OCI-LY3 (cell line): ENCODE results near the gene KIF6.

Experiments
- H2AFZ ChIP-seq: fragments of 200-600, 300-600 bp; shearing (Covaris generic); 2 replicates; pipeline ENCODE4 v1.6.0; 2014; ENCODE audit warnings: antibody characterized with exemption, low read depth, low read length
- H3K27ac ChIP-seq: fragments of 200-600, 300-600 bp; sonication (generic); 2 replicates; pipeline ENCODE4 v1.5.1; 2014; ENCODE audit warnings: mild to moderate bottlenecking, low read length, moderate library complexity, mixed read lengths
- H3K27me3 ChIP-seq: fragments of 200-600, 300-600 bp; sonication (generic); 2 replicates; pipeline ENCODE4 v1.6.1; 2014; ENCODE audit warnings: low read depth, low read length, mixed read lengths
- H3K36me3 ChIP-seq: fragments of 200-600, 300-600 bp; sonication (generic); replicated peaks from 2 replicates; pipeline ENCODE3; 2014; ENCODE audit warnings: low read depth, low read length, mixed read lengths
- H3K4me1 ChIP-seq: fragments of 300-600, 200-600 bp; sonication (generic); 2 replicates; pipeline ENCODE4 v1.6.1; 2014; ENCODE audit warnings: low read length, mixed read lengths
- H3K4me2 ChIP-seq: fragments of 200-600, 300-600 bp; sonication (generic); 2 replicates; pipeline ENCODE4 v1.6.1; 2014; ENCODE audit warnings: low read length, mixed read lengths
- H3K4me3 ChIP-seq: fragments of 300-600, 200-600 bp; sonication (generic); 2 replicates; pipeline ENCODE4 v1.5.1; 2014; ENCODE audit warnings: antibody characterized with exemption, mild to moderate bottlenecking, low read length, moderate library complexity
- H3K79me2 ChIP-seq: fragments of 300-600, 200-600 bp; shearing (Covaris generic); 2 replicates; pipeline ENCODE4 v1.6.1; 2014; ENCODE audit warnings: mild to moderate bottlenecking, low read length, mixed read lengths
- H3K9ac ChIP-seq: fragments of 300-600, 200-600 bp; shearing (Covaris generic); 2 replicates; pipeline ENCODE4 v1.6.0; 2014; ENCODE audit warnings: mild to moderate bottlenecking, low read length, moderate library complexity
- H3K9me3 ChIP-seq: fragments of 200-600, 300-600 bp; shearing (Covaris generic); 2 replicates; pipeline ENCODE4 v1.6.1; 2014; ENCODE audit warnings: low read length, mixed read lengths; ENCODE audit not compliant: insufficient read depth
- H4K20me1 ChIP-seq: fragments of 200-600, 300-600 bp; sonication (generic); 2 replicates; pipeline ENCODE4 v1.6.1; 2016; ENCODE audit warnings: low read length, mixed read lengths; ENCODE audit not compliant: insufficient read depth
- EZH2phosphoT487 ChIP-seq: fragments of 200-600 bp; shearing (Covaris generic); IDR thresholded peaks from 2 replicates; pipeline ENCODE4 v1.6.1; 2018; ENCODE audit warnings: antibody characterized with exemption, mixed run types, low read depth
- TF ChIP-seq, protein P1 (sequence below): fragments of 200-600, 300-600 bp; sonication (generic); IDR thresholded peaks from 2 replicates; pipeline ENCODE4 v1.5.1; 2014; ENCODE audit warnings: antibody characterized with exemption, low read length, low read depth

KIF6 gene

DNA sequence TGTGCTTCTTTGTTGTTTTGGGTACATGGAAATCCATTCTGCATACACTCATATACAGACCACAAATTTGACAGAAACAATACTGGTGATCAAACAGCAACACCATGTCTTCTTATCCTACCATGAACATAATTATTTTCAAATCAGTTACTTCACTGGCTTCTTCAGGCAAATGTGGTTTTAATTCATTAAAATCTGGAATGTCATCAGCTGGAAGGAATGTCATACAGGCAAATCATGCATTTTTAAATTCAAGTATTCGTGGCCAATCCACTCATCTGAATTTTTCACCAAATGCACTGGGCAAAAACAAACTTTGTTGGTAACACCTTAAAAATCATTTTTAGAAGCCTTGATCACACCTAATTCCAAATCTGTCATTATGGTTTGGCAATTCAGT lies 59.3 kb downstream of the KIF6 start:
- H2AFZ ChIP-seq: no peak overlapping the region
- H3K36me3 ChIP-seq: no peaks in the 10 kb centered on the region
- no peak overlapping the region for H3K9ac ChIP-seq
- no peaks in the 10 kb centered on the region for H4K20me1 ChIP-seq
- no peaks in the 10 kb centered on the region for H3K79me2 ChIP-seq
- no peak overlapping the region for H3K27ac ChIP-seq
- peaks cover 17% of the 10 kb centered on the region for H3K4me1 ChIP-seq
- TF ChIP-seq EZH2phosphoT487: no peak
- TF ChIP-seq, protein P1, sequence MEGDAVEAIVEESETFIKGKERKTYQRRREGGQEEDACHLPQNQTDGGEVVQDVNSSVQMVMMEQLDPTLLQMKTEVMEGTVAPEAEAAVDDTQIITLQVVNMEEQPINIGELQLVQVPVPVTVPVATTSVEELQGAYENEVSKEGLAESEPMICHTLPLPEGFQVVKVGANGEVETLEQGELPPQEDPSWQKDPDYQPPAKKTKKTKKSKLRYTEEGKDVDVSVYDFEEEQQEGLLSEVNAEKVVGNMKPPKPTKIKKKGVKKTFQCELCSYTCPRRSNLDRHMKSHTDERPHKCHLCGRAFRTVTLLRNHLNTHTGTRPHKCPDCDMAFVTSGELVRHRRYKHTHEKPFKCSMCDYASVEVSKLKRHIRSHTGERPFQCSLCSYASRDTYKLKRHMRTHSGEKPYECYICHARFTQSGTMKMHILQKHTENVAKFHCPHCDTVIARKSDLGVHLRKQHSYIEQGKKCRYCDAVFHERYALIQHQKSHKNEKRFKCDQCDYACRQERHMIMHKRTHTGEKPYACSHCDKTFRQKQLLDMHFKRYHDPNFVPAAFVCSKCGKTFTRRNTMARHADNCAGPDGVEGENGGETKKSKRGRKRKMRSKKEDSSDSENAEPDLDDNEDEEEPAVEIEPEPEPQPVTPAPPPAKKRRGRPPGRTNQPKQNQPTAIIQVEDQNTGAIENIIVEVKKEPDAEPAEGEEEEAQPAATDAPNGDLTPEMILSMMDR: no peak
- no peak overlapping the region for H3K4me2 ChIP-seq
- no peaks in the 10 kb centered on the region for H3K9me3 ChIP-seq
- H3K4me3 ChIP-seq: no peak overlapping the region
- no peaks in the 10 kb centered on the region for H3K27me3 ChIP-seq

- TF ChIP-seq, protein P1: peak; percentile 38
- TF ChIP-seq EZH2phosphoT487: no peak
- H3K27ac ChIP-seq: no peak overlapping the region
- no peak overlapping the region for H3K4me3 ChIP-seq
- H3K27me3 ChIP-seq: no peaks in the 10 kb centered on the region
- H3K9ac ChIP-seq: no peak overlapping the region
- peaks cover 1% of the 10 kb centered on the region for H3K36me3 ChIP-seq
- no peaks in the 10 kb centered on the region for H3K79me2 ChIP-seq
- peaks cover 2% of the 10 kb centered on the region; the same call in 1 of the 2 replicates for H3K9me3 ChIP-seq
- H4K20me1 ChIP-seq: no peaks in the 10 kb centered on the region
- H3K4me1 ChIP-seq: peaks cover 4% of the 10 kb centered on the region; the same call in 1 of the 2 replicates
- peak overlapping the region; percentile 24; the same call in 1 of the 2 replicates for H2AFZ ChIP-seq
- H3K4me2 ChIP-seq: no peak overlapping the region
These were observed 61.0 kb downstream of the KIF6 start for GRCh38 chr6:39664173-39664572.

DNA sequence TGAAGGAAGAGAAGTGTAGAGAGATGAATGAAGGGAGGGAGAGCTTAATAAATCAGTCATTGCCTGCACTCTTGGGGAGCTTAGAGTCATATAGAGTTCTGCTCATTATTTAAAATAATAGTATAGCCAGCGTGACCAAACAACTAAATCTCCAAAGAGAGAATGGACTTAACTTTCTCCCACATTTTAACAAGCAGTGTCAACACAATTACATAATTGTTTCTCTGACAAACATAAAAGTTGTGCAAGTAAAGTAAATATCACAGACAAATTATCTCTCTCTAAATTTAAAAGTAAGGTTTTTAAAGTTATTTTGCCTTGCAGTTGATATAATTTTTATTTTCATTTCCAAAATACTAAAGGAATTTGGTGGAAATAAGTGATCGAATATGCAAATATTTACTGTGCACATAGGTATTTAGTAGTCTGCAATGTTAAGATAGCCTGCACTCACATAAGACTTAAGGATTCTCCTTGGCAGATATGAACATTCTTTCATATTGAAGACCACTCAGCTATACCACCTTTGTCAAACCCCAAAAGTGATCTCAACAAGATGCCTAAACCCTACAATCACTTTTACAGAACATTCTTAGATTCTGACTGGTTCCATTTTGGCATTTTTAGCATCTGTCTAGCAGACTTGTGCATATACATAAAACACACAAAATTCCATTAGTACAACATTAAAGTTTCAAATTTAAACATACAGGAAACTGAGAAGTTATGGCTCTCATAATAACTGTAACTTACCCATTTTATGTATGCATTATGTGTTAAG lies 67.7 kb downstream of the KIF6 start:
- Histone ChIP-seq H3K36me3 (peaks cover 7% of the 10 kb centered on the region), H3K4me2 (no peak overlapping the region), H2AFZ (no peak overlapping the region), H3K27me3 (no peaks in the 10 kb centered on the region), H3K4me3 (no peak overlapping the region), H3K9me3 (peaks cover 6% of the 10 kb centered on the region; the same call in 1 of the 2 replicates), H3K79me2 (no peaks in the 10 kb centered on the region), H3K27ac (no peak overlapping the region), H4K20me1 (no peaks in the 10 kb centered on the region), H3K4me1 (peaks cover 6% of the 10 kb centered on the region), H3K9ac (no peak overlapping the region)
- TF ChIP-seq EZH2phosphoT487: no peak
- TF ChIP-seq, protein P1: no peak

DNA sequence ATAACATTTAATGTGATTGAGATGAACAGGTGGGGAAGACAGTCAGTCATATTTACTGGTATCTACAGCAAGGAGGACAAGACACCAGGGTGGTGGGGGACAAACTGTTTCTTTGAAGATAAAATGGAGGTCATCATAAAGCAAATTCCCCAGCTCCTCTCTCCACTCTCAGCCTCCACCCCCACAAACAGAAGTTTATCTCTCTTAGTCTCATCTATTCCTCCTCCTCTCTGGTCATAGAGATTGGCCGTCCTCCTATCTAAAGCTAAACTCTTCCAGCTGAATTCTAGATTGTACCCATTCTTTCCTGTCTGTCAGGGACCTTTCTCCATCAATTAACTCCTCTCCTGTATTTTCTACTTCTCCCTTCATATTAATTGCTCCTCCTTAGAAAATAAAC lies 71.1 kb downstream of the KIF6 start:
- H3K9me3 ChIP-seq: peaks cover 3% of the 10 kb centered on the region; the same call in 1 of the 2 replicates
- H3K4me3 ChIP-seq: no peak overlapping the region
- no peak for TF ChIP-seq EZH2phosphoT487
- TF ChIP-seq, protein P1: no peak
- H3K27me3 ChIP-seq: no peaks in the 10 kb centered on the region
- H3K9ac ChIP-seq: no peak overlapping the region
- H3K27ac ChIP-seq: no peak overlapping the region
- peaks cover 21% of the 10 kb centered on the region for H3K4me1 ChIP-seq
- no peak overlapping the region for H2AFZ ChIP-seq
- no peaks in the 10 kb centered on the region for H4K20me1 ChIP-seq
- no peak overlapping the region for H3K4me2 ChIP-seq
- no peaks in the 10 kb centered on the region for H3K79me2 ChIP-seq
- peaks cover 6% of the 10 kb centered on the region for H3K36me3 ChIP-seq
